ENCODE measurements around the gene BLNK.

- no peak for TF ChIP-seq POLR2A (IDR thresholded peaks at IDR 0.05)
- no peak for TF ChIP-seq CTCF (IDR thresholded peaks at IDR 0.05)
Observed at GRCh38 chr10:96188421-96188820, 82.9 kb downstream of the BLNK start.
